IMR-90 (cell line): Measurements from ENCODE around the gene RCHY1. TPM values are rescaled to one million over a fixed set of nuclear protein-coding genes. Genes with fewer than 3 reads are reported as not detected.

Experiments
- ATAC-seq: fragments of 200-7000 bp; cut with Tn5 transposase; 2 replicates; pipeline ENCODE4 v1.9.1; 2020; ENCODE audit warnings: low read depth, mild to moderate bottlenecking, moderate library complexity
- BruUV-seq: library from RNA; stranded (reverse); fragments of 400-500 nt; replicated peaks from 2 replicates; lab custom pipeline; 2021; lab: Mats Ljungman, UMichigan
- CTCF ChIA-PET: fragments of 300-600 bp; formaldehyde crosslinking; extraction: SDS; loops from one replicate; lab custom pipeline; 2021; ENCODE audit warnings: antibody characterized with exemption; lab: Yijun Ruan, JAX
- POLR2A ChIA-PET: fragments of 300-600 bp; sonication (Branson Sonifier 250); formaldehyde crosslinking; loops from one replicate; lab custom pipeline; 2022; ENCODE audit warnings: antibody characterized with exemption; ENCODE audit not compliant: unreplicated experiment; lab: Charles Lee
- DNase-seq: peaks from one replicate; pipeline ENCODE4 v3.0.0; 2013
- H2AFZ ChIP-seq: replicated peaks from 2 replicates; pipeline ENCODE3; 2013; ENCODE audit warnings: low read length, mild to moderate bottlenecking; ENCODE audit not compliant: poor library complexity
- H2AK5ac ChIP-seq: 2 replicates; pipeline ENCODE4 v1.6.1; 2013; ENCODE audit warnings: low read depth, low read length, inconsistent platforms
- H2AK9ac ChIP-seq: replicated peaks from 2 replicates; pipeline ENCODE3; 2013; ENCODE audit warnings: mild to moderate bottlenecking, low read depth, low read length, moderate library complexity; ENCODE audit not compliant: poor library complexity
- H2BK120ac ChIP-seq: 2 replicates; pipeline ENCODE4 v1.6.1; 2013; ENCODE audit warnings: low read depth, low read length, inconsistent platforms
- H2BK15ac ChIP-seq: 3 replicates; pipeline ENCODE4 v1.6.1; 2013; ENCODE audit warnings: low read depth, low read length, inconsistent platforms
- H2BK20ac ChIP-seq: 2 replicates; pipeline ENCODE4 v1.6.1; 2013; ENCODE audit warnings: low read depth, mild to moderate bottlenecking, inconsistent platforms, low read length, moderate library complexity
- H2BK5ac ChIP-seq: 2 replicates; pipeline ENCODE4 v1.6.1; 2013; ENCODE audit warnings: mild to moderate bottlenecking, low read depth, low read length, inconsistent platforms; ENCODE audit not compliant: poor library complexity, severe bottlenecking
- H3K14ac ChIP-seq: replicated peaks from 2 replicates; pipeline ENCODE4 v1.6.1; 2013; ENCODE audit warnings: low read depth, low read length, inconsistent platforms
- H3K18ac ChIP-seq: 2 replicates; pipeline ENCODE4 v1.6.1; 2013; ENCODE audit warnings: low read depth, low read length, control low read depth
- H3K23ac ChIP-seq: 2 replicates; pipeline ENCODE4 v1.6.1; 2013; ENCODE audit warnings: low read depth, low read length, inconsistent platforms
- H3K27ac ChIP-seq: 2 replicates; pipeline ENCODE4 v1.5.1; 2013; ENCODE audit warnings: mild to moderate bottlenecking, control low read depth, low read length; ENCODE audit not compliant: insufficient read depth
- H3K27me3 ChIP-seq: 2 replicates; pipeline ENCODE4 v1.6.1; 2013; ENCODE audit warnings: low read length; ENCODE audit not compliant: control insufficient read depth, insufficient read depth
- H3K36me3 ChIP-seq: 2 replicates; pipeline ENCODE4 v1.6.1; 2013; ENCODE audit warnings: low read length, mixed read lengths; ENCODE audit not compliant: control insufficient read depth, insufficient read depth
- H3K4ac ChIP-seq: 2 replicates; pipeline ENCODE4 v1.6.1; 2013; ENCODE audit warnings: low read depth, low read length, inconsistent platforms
- H3K4me1 ChIP-seq: 2 replicates; pipeline ENCODE4 v1.6.1; 2013; ENCODE audit warnings: low read length, mixed read lengths; ENCODE audit not compliant: control insufficient read depth, insufficient read depth
- H3K4me2 ChIP-seq: 2 replicates; pipeline ENCODE4 v1.6.1; 2013; ENCODE audit warnings: low read depth, mild to moderate bottlenecking, control low read depth, low read length, moderate library complexity
- H3K4me3 ChIP-seq: 2 replicates; pipeline ENCODE4 v1.5.1; 2013; ENCODE audit warnings: low read depth, mild to moderate bottlenecking, control low read depth, low read length, moderate library complexity; ENCODE audit not compliant: insufficient read depth
- H3K56ac ChIP-seq: 2 replicates; pipeline ENCODE4 v1.6.1; 2013; ENCODE audit warnings: low read length, inconsistent platforms; ENCODE audit not compliant: insufficient read depth; ENCODE audit errors: extremely low read depth
- H3K79me1 ChIP-seq, 2 experiments: 2 replicates each; pipeline ENCODE4 v1.6.1; 2013; ENCODE audit warnings: low read length in 2 of 2, inconsistent platforms in 1 of 2, low read depth in 1 of 2
- H3K9ac ChIP-seq: 2 replicates; pipeline ENCODE4 v1.6.1; 2013; ENCODE audit warnings: low read depth, low read length, control low read depth
- H3K9me1 ChIP-seq: 2 replicates; pipeline ENCODE4 v1.6.1; 2013; ENCODE audit warnings: low read length, inconsistent platforms; ENCODE audit not compliant: insufficient read depth
- H3K9me3 ChIP-seq: 2 replicates; pipeline ENCODE4 v1.6.1; 2013; ENCODE audit warnings: low read length; ENCODE audit not compliant: control insufficient read depth, insufficient read depth
- H4K20me1 ChIP-seq: 2 replicates; pipeline ENCODE4 v1.6.1; 2013; ENCODE audit warnings: low read length, inconsistent platforms; ENCODE audit not compliant: insufficient read depth
- H4K5ac ChIP-seq: 2 replicates; pipeline ENCODE4 v1.6.1; 2013; ENCODE audit warnings: mild to moderate bottlenecking, low read depth, low read length, control low read depth
- H4K8ac ChIP-seq, 2 experiments: 2 replicates each; pipeline ENCODE4 v1.6.1; 2013; ENCODE audit warnings: low read depth in 2 of 2, low read length in 2 of 2, control low read depth in 1 of 2, inconsistent platforms in 1 of 2
- H4K91ac ChIP-seq: 2 replicates; pipeline ENCODE4 v1.6.1; 2013; ENCODE audit warnings: low read depth, low read length, inconsistent platforms; ENCODE audit not compliant: insufficient read depth
- CEBPB ChIP-seq: IDR thresholded peaks from 2 replicates; pipeline ENCODE4 v1.6.1; 2012; ENCODE audit warnings: low read depth, low read length, improper control_type of control experiment
- CHD1 ChIP-seq: IDR thresholded peaks from 2 replicates; pipeline ENCODE4 v1.6.1; 2012; ENCODE audit warnings: low read depth, low read length, improper control_type of control experiment
- MAFK ChIP-seq: IDR thresholded peaks from 2 replicates; pipeline ENCODE4 v1.6.1; 2012; ENCODE audit warnings: low read depth, low read length, improper control_type of control experiment
- MAZ ChIP-seq: IDR thresholded peaks from 2 replicates; pipeline ENCODE4 v1.6.1; 2012; ENCODE audit warnings: low read depth, mild to moderate bottlenecking, low read length, improper control_type of control experiment, moderate library complexity, borderline replicate concordance
- NFE2L2 ChIP-seq: fragments of 150-350 bp; IDR thresholded peaks from 2 replicates; pipeline ENCODE4 v1.6.1; 2016; ENCODE audit warnings: low read depth, mild to moderate bottlenecking, low read length
- POLR2A ChIP-seq: IDR thresholded peaks from 2 replicates; pipeline ENCODE4 v1.6.1; 2012; ENCODE audit warnings: mild to moderate bottlenecking, low read depth, low read length
- RAD21 ChIP-seq: IDR thresholded peaks from 2 replicates; pipeline ENCODE4 v1.6.1; 2012; ENCODE audit warnings: low read length, improper control_type of control experiment
- RFX5 ChIP-seq: IDR thresholded peaks from 2 replicates; pipeline ENCODE4 v1.8.0; 2012; ENCODE audit warnings: low read depth, mild to moderate bottlenecking, low read length, moderate library complexity
- WGBS, 2 experiments: methylation state at CpG; one replicate each; pipeline versions ENCODE4 v1.1.5 to v1.1.7; 2013; ENCODE audit warnings: missing lambda C conversion rate in 2 of 2; ENCODE audit not compliant: insufficient read length in 1 of 2; ENCODE audit errors: extremely low coverage in 2 of 2; 5-methylcytosine and 5-hydroxymethylcytosine counted together
- dilution Hi-C: fragments of 300-500 bp; cut with HindIII; formaldehyde crosslinking; loops from one replicate; pipeline ENCODE4 v1.14.3; 2018; ENCODE audit warnings: low sequenced_read_pairs; ENCODE audit not compliant: unreplicated experiment
- in situ Hi-C: fragments of 300-500 bp; cut with MboI; formaldehyde crosslinking; loops from 3 replicates; pipeline ENCODE4 v1.14.3; 2019; ENCODE audit warnings: low sequenced_read_pairs, inconsistent platforms, mixed read lengths
- intact Hi-C: fragments of 100-400 bp; cut with micrococcal nuclease; formaldehyde crosslinking; loops from 2 replicates; pipeline ENCODE4 v1.10.0; 2022
- polyA plus RNA-seq, 3 experiments: library from polyadenylated mRNA; depleted of rRNA; stranded (reverse); fragments of >200 nt; gene quantifications; 2 replicates each; pipeline ENCODE4 v1.2.3, GENCODE V29; 2012; ENCODE audit warnings: low replicate concordance in 1 of 3
- total RNA-seq: library from RNA; depleted of rRNA; stranded (reverse); fragments of >200 nt; gene quantifications from 2 replicates; pipeline ENCODE4 v1.2.3, GENCODE V29; 2012
- TF ChIP-seq, protein P1 (sequence below): fragments of 150-350 bp; IDR thresholded peaks from 2 replicates; pipeline ENCODE4 v1.6.1; 2017; ENCODE audit warnings: mild to moderate bottlenecking, antibody characterized with exemption, low read length, low read depth

RCHY1 gene
- total and polyA plus RNA-seq, 2 of the 4 experiments (the other 2 are of a cell fraction), result 20.1 to 22.4 TPM

DNA sequence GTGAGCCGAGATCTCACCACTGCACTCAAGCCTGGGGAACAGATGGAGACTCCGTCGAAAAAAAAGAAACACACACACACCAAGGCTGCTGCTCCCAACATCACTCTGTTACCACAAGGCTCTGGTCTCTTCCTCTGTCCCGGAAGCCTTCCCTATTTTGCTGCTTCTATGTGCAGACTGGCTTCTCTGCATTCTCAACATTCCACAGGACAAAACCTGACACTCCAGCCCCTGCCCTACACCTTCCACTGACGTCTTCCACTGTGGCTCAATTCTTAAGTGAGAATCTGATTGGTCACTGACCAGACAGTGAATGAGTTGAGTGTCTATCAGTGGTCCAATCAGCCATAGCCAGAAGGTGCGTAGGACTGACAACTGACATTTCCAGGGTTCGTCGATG is 47.6 kb upstream of the RCHY1 start:
- Histone ChIP-seq H2BK120ac (no peak overlapping the region), H3K36me3 (no peaks in the 10 kb centered on the region), H4K20me1 (no peaks in the 10 kb centered on the region), H3K4me1 (no peaks in the 10 kb centered on the region), H2BK20ac (no peak overlapping the region), H3K27me3 (peaks cover 12% of the 10 kb centered on the region), H3K4me3 (no peak overlapping the region), H2AFZ (peak overlapping the region; percentile 49), H3K9me3 (no peaks in the 10 kb centered on the region), H2AK5ac (no peak overlapping the region), H4K91ac (no peak overlapping the region), H2BK5ac (no peak overlapping the region), H3K23ac (no peak overlapping the region), H4K8ac (no peak overlapping the region), H3K9me1 (no peaks in the 10 kb centered on the region), H3K4me2 (no peak overlapping the region), H3K14ac (no peak overlapping the region), H3K4ac (no peak overlapping the region), H3K9ac (no peak overlapping the region), H2AK9ac (no peak overlapping the region), H3K56ac (no peak overlapping the region), H2BK15ac (no peak overlapping the region), H3K18ac (no peak overlapping the region), H4K5ac (no peak overlapping the region), H3K27ac (no peak overlapping the region), H3K79me1 (no peaks in the 10 kb centered on the region)
- TF ChIP-seq MAFK (no peak), POLR2A (no peak), MAZ (no peak), CEBPB (no peak), CHD1 (no peak), RFX5 (no peak), NFE2L2 (no peak), RAD21 (no peak)
- TF ChIP-seq, protein P1, sequence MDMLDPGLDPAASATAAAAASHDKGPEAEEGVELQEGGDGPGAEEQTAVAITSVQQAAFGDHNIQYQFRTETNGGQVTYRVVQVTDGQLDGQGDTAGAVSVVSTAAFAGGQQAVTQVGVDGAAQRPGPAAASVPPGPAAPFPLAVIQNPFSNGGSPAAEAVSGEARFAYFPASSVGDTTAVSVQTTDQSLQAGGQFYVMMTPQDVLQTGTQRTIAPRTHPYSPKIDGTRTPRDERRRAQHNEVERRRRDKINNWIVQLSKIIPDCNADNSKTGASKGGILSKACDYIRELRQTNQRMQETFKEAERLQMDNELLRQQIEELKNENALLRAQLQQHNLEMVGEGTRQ, result no peak
- in situ Hi-C loops, result no loop called here
- CTCF ChIA-PET, result no interaction called here
- ATAC-seq (no peak; the same call in 1 of the 2 replicates), DNase-seq (peak; percentile 7)
- 40% methylated on average over 2 of the region's 8 CpGs; no CpG with 5 or more reads in 1 of the 2 experiments for WGBS, 2 experiments
- no TSS peak for BruUV-seq
- dilution Hi-C loops, result no loop called here
- POLR2A ChIA-PET, result no interaction called here
- intact Hi-C loops, result no loop called here
